ENCODE measurements around the gene UBE3D. TPM values are rescaled to one million over a fixed set of nuclear protein-coding genes. Genes with fewer than 3 reads are reported as not detected.

UBE3D gene, protein sequence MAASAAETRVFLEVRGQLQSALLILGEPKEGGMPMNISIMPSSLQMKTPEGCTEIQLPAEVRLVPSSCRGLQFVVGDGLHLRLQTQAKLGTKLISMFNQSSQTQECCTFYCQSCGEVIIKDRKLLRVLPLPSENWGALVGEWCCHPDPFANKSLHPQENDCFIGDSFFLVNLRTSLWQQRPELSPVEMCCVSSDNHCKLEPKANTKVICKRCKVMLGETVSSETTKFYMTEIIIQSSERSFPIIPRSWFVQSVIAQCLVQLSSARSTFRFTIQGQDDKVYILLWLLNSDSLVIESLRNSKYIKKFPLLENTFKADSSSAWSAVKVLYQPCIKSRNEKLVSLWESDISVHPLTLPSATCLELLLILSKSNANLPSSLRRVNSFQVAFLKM
- 2.5 TPM for total RNA-seq
- long read RNA-seq, partial matches to known transcripts: 0 of 2 reads
- long read RNA-seq, other reads (novel, unspliced or antisense): 1 of 2 reads

DNA sequence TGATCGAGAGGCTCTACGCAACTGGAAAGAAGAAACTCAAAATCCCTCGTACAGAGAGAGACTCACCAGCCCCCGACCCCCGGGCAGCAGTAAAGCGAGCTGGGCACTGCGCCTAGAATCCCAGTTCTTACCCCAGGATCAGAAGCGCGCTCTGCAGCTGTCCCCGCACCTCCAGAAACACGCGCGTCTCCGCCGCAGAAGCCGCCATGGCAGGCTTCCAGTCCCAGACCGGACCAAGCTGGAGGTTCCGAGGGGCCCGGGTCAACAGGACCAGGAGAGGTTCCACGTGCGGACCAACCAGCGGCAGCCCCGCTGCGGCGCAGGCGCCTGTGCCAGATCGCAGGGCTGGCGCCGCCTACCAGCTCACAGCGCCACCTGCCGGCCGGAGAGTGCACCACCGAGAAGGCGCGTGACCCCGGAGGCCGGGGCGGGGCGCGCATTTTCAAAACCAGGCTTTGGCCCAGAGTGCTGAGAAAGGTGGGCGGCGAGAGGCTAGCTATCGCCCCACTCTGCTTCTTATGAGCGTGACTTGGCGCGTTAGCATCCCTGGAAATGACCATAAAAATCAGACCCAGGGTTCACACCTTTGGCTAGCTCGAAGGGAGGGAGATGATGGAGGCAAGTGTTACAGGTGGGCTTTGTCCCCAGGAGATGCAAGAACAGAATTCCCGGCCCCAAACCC, at the start of gene UBE3D:
Gene UBE3D (minus strand): TSS at position 331 of the 682 bp plus-strand sequence. CDS start 123 bp downstream, at position 208.
- DNase-seq: peak; percentile 92
- intact Hi-C loops (cut with micrococcal nuclease): loop anchor here (2.0 to 10.0 kb wide), 2 partner anchors 149 to 449 kb away; partner anchors contain the start of gene PRSS35
- no peaks in the 10 kb centered on the region for H3K36me3 ChIP-seq
- H3K9me3 ChIP-seq (replicated peaks): no peaks in the 10 kb centered on the region
- H3K27ac ChIP-seq (replicated peaks): peak within 1 kb of the TSS; percentile 59
- peak within 1 kb of the TSS; percentile 83 for H3K4me3 ChIP-seq
- TF ChIP-seq, protein P1, sequence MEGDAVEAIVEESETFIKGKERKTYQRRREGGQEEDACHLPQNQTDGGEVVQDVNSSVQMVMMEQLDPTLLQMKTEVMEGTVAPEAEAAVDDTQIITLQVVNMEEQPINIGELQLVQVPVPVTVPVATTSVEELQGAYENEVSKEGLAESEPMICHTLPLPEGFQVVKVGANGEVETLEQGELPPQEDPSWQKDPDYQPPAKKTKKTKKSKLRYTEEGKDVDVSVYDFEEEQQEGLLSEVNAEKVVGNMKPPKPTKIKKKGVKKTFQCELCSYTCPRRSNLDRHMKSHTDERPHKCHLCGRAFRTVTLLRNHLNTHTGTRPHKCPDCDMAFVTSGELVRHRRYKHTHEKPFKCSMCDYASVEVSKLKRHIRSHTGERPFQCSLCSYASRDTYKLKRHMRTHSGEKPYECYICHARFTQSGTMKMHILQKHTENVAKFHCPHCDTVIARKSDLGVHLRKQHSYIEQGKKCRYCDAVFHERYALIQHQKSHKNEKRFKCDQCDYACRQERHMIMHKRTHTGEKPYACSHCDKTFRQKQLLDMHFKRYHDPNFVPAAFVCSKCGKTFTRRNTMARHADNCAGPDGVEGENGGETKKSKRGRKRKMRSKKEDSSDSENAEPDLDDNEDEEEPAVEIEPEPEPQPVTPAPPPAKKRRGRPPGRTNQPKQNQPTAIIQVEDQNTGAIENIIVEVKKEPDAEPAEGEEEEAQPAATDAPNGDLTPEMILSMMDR (IDR thresholded peaks at IDR 0.05; ENCODE audit: borderline replicate concordance): peak; percentile 100
- H3K27me3 ChIP-seq (ENCODE audit: low read depth): no peaks in the 10 kb centered on the region
- peaks cover 53% of the 10 kb centered on the region for H3K4me1 ChIP-seq

DNA sequence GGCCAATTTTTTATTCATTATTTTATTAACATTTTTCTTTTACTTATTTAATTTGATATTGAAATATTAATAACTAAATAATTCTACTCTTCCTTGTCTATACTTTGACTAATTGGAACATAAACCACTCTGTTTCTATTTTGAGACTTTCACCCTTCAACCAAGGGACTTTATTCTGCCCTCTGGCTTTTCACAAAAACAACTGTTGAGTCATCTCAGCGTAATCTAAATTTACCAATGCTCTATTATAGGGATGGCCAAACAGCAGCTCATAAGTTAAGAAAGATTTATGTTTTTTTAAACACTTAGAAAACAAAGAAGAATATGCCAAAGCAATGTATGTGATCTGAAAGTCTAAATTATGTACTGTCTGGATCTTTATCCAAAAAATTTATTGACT, 48.5 kb upstream of the UBE3D start:
- intact Hi-C loops (cut with micrococcal nuclease): no loop called here

DNA sequence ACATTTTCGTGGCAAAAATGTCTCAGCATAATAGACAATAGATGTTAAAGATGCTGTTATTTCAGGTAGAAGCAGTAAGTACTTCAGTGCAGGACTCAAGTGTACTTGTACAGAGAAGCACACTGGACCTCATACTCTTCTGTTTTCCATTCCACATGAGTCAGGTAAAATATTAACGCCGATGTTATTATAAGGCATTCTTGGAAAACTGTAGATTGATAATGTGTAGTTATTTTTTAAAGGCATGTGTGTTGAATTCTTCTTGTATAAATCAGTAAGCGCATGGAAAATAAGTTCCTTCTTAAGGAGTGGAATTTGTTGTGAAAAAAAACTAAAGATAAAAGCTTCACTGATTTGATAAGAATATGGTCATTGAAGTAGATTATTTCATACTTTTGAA, 47.6 kb upstream of the UBE3D start:
- Histone ChIP-seq H3K27ac (replicated peaks) (no peak overlapping the region), H3K27me3 (ENCODE audit: low read depth) (no peaks in the 10 kb centered on the region), H3K9me3 (replicated peaks) (no peaks in the 10 kb centered on the region), H3K4me3 (no peak overlapping the region), H3K4me1 (peaks cover 16% of the 10 kb centered on the region), H3K36me3 (peaks cover 34% of the 10 kb centered on the region)
- DNase-seq: no peak
- TF ChIP-seq, protein P1 (IDR thresholded peaks at IDR 0.05; ENCODE audit: borderline replicate concordance): no peak
- intact Hi-C loops (cut with micrococcal nuclease): no loop called here

More for the DNA sequence above, 48.5 kb upstream of the UBE3D start:
- peaks cover 29% of the 10 kb centered on the region for H3K36me3 ChIP-seq
- H3K9me3 ChIP-seq (replicated peaks): no peaks in the 10 kb centered on the region
- DNase-seq: no peak
- no peak overlapping the region for H3K4me3 ChIP-seq
- no peak overlapping the region for H3K27ac ChIP-seq (replicated peaks)
- no peaks in the 10 kb centered on the region for H3K27me3 ChIP-seq (ENCODE audit: low read depth)
- TF ChIP-seq, protein P1 (IDR thresholded peaks at IDR 0.05; ENCODE audit: borderline replicate concordance): no peak
- H3K4me1 ChIP-seq: peaks cover 16% of the 10 kb centered on the region

DNA sequence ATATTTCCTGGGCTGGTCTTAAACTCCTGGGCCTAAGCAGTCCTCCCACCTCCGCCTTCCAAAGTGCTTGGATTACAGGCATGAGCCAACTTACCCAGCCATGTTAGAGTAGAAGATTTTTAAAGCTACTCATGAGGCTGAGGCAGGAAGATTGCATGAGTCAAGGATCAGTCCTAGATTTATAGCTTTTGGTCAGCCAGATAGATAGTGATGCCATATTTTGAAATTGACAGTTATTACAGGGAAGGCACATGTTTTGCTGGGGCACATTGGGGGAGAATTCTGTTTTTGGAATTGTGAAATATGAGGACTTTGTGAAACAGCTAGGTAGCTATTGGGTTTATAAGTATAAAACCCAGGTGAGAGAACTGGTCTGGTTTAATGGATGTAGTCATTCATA, 42.7 kb upstream of the UBE3D start:
- H3K27ac ChIP-seq (replicated peaks): no peak overlapping the region
- intact Hi-C loops (cut with micrococcal nuclease): no loop called here
- peaks cover 1% of the 10 kb centered on the region for H3K4me1 ChIP-seq
- TF ChIP-seq, protein P1 (IDR thresholded peaks at IDR 0.05; ENCODE audit: borderline replicate concordance): no peak
- no peak overlapping the region for H3K4me3 ChIP-seq
- DNase-seq: no peak
- H3K36me3 ChIP-seq: peaks cover 50% of the 10 kb centered on the region
- H3K27me3 ChIP-seq (ENCODE audit: low read depth): no peaks in the 10 kb centered on the region
- peaks cover 14% of the 10 kb centered on the region for H3K9me3 ChIP-seq (replicated peaks)

DNA sequence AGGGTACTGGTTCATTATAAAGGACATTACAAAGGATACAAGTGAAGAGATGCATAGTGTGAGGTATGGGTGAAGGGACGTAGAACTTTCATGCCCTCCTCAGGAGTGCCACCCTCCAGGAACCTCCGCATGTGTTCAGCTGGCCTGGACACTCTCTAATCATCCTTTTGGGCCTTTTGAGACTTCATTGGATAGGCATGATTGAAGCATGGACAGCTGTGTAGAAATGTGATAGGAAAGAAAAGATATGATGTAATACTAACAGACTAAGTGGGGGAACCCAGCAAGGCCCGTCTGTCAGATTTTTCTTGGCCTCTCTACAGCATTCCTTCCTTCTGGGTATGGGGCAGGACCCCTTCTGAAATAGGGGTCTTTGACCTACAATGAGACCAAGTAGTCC, 32.9 kb upstream of the UBE3D start:
- peaks cover 19% of the 10 kb centered on the region for H3K4me1 ChIP-seq
- intact Hi-C loops (cut with micrococcal nuclease): no loop called here

More for the DNA sequence above, 32.9 kb upstream of the UBE3D start:
- Histone ChIP-seq H3K4me3 (no peak overlapping the region), H3K9me3 (replicated peaks) (no peaks in the 10 kb centered on the region), H3K27ac (replicated peaks) (no peak overlapping the region), H3K36me3 (peaks cover 23% of the 10 kb centered on the region), H3K27me3 (ENCODE audit: low read depth) (no peaks in the 10 kb centered on the region)
- TF ChIP-seq, protein P1 (IDR thresholded peaks at IDR 0.05; ENCODE audit: borderline replicate concordance): no peak
- DNase-seq: no peak
